DND-41 (cell line): ENCODE measurements around the gene KAZN.

Source experiments
- EZH2 ChIP-seq: IDR thresholded peaks from 3 replicates; pipeline ENCODE4 v1.6.1; 2012; ENCODE audit warnings: borderline replicate concordance, low read depth, mild to moderate bottlenecking, moderate library complexity, low read length, inconsistent platforms; ENCODE audit not compliant: severe bottlenecking
- TF ChIP-seq, protein P1 (sequence below): IDR thresholded peaks from 2 replicates; pipeline ENCODE4 v1.5.1; 2012; ENCODE audit warnings: borderline replicate concordance, low read length, moderate library complexity, mild to moderate bottlenecking; ENCODE audit not compliant: poor library complexity, severe bottlenecking; ENCODE audit errors: extremely low read depth

DNA sequence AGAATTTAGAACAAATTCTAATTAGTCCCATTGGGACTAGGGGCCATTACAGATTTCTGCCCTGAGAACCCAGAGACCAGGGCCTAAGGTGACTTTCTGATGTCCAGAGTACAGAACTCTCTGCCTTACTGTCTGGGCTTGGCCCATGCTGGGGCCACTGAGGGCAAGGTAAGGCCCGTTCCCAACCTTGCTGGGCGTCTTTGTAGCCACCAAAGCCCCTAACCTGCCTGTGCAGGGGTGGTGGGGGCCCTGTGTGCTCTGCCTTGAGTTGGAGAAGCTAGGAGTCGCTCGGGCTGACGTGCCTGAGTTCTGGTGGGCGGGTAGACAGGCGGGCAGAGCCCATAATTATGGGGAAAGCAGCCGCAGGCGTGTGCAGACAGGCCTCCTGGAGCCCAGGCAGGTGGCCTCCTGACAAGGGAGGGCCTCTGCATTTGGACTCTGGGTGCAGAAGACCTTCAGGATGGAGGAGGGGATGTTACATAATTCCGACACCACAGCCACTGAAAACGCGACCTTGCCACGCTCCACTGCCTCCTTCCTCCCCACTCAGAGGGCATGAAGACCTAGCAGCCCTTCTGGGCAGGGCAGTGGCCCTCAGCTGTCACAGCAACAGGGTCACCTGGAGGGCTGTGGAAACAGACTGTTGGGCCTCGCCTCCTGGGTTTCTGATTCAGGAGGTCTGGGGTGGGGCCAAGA lies 315.1 kb downstream of the KAZN start:
- TF ChIP-seq, protein P1, sequence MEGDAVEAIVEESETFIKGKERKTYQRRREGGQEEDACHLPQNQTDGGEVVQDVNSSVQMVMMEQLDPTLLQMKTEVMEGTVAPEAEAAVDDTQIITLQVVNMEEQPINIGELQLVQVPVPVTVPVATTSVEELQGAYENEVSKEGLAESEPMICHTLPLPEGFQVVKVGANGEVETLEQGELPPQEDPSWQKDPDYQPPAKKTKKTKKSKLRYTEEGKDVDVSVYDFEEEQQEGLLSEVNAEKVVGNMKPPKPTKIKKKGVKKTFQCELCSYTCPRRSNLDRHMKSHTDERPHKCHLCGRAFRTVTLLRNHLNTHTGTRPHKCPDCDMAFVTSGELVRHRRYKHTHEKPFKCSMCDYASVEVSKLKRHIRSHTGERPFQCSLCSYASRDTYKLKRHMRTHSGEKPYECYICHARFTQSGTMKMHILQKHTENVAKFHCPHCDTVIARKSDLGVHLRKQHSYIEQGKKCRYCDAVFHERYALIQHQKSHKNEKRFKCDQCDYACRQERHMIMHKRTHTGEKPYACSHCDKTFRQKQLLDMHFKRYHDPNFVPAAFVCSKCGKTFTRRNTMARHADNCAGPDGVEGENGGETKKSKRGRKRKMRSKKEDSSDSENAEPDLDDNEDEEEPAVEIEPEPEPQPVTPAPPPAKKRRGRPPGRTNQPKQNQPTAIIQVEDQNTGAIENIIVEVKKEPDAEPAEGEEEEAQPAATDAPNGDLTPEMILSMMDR, result no peak
- no peak for TF ChIP-seq EZH2
